K562 (cell line): ENCODE results near the gene SKIC8. TPM values are rescaled to one million over a fixed set of nuclear protein-coding genes. Genes with fewer than 3 reads are reported as not detected.

Source experiments
- ATAC-seq: fragments of 200-7000 bp; cut with Tn5 transposase; 3 replicates; pipeline ENCODE4 v1.9.1; 2020; ENCODE audit warnings: moderate library complexity
- BruUV-seq: library from RNA; stranded (reverse); fragments of 400-500 nt; replicated peaks from 2 replicates; lab custom pipeline; 2021; lab: Mats Ljungman, UMichigan
- CTCF ChIA-PET: fragments of 300-600 bp; formaldehyde crosslinking; extraction: SDS; loops from one replicate; lab custom pipeline; 2021; ENCODE audit warnings: low intra/inter-chr PET ratio; lab: Yijun Ruan, JAX
- POLR2A ChIA-PET: fragments of 300-600, 350-650 bp; sonication (Branson Sonifier 250); formaldehyde crosslinking; extraction: SDS; loops from one replicate; lab custom pipeline; 2021; ENCODE audit warnings: antibody characterized with exemption, inconsistent platforms; lab: Yijun Ruan, JAX
- DNase-seq, 4 experiments: peaks; one replicate each; pipeline versions ENCODE4 v3.0.0 to v3.0.0-alpha.2; 2011 to 2018; ENCODE audit warnings: low spot score in 3 of 4, mixed read lengths in 3 of 4; ENCODE audit errors: extremely low read depth in 1 of 4
- FAIRE-seq: peaks from 2 replicates; lab custom pipeline; 2011; peaks lifted over from hg19 to GRCh38; lab: Jason Lieb, UNC
- H2AFZ ChIP-seq: 2 replicates; pipeline ENCODE4 v1.6.0; 2011; ENCODE audit warnings: low read depth, low read length, control low read depth, inconsistent platforms
- H3K27ac ChIP-seq: fragments of 200-600 bp; 3 replicates; pipeline ENCODE4 v1.8.0; 2011; ENCODE audit warnings: low read depth, mild to moderate bottlenecking, control low read depth, inconsistent platforms, low read length, moderate library complexity, mixed read lengths; ENCODE audit errors: extremely low read depth
- H3K27me3 ChIP-seq, 2 experiments: fragments of 300-600 bp in 1 of 2; 2 replicates in 1 of 2; 3 replicates in 1 of 2; pipeline versions ENCODE4 v1.6.0 to v1.8.0; 2011; ENCODE audit warnings: inconsistent platforms in 2 of 2, low read length in 2 of 2, mild to moderate bottlenecking in 1 of 2, mixed read lengths in 1 of 2, moderate library complexity in 1 of 2; ENCODE audit not compliant: control insufficient read depth in 2 of 2, insufficient read depth in 2 of 2
- H3K36me3 ChIP-seq: fragments of 300-600 bp; 3 replicates; pipeline ENCODE4 v1.8.0; 2011; ENCODE audit warnings: mild to moderate bottlenecking, low read length, inconsistent platforms; ENCODE audit not compliant: control insufficient read depth, insufficient read depth
- H3K4me1 ChIP-seq, 2 experiments: fragments of 200-600 bp in 1 of 2; replicated peaks in 1 of 2; 2 replicates in 1 of 2; 3 replicates in 1 of 2; pipeline versions ENCODE4 v1.5.1 to v1.8.0; 2011; ENCODE audit warnings: inconsistent platforms in 2 of 2, low read length in 2 of 2, mild to moderate bottlenecking in 1 of 2, mixed read lengths in 1 of 2, moderate library complexity in 1 of 2; ENCODE audit not compliant: control insufficient read depth in 2 of 2, insufficient read depth in 2 of 2
- H3K4me2 ChIP-seq: 2 replicates; pipeline ENCODE4 v1.6.1; 2011; ENCODE audit warnings: low read length, control low read depth, inconsistent platforms, mixed read lengths; ENCODE audit not compliant: insufficient read depth
- H3K4me3 ChIP-seq: fragments of 200-600 bp; sonication (generic), shearing (Covaris generic); 2 replicates; pipeline ENCODE4 v1.5.1; 2016; ENCODE audit warnings: control low read depth, inconsistent platforms
- H3K79me2 ChIP-seq: fragments of 200-600 bp; 3 replicates; pipeline ENCODE4 v1.8.0; 2011; ENCODE audit warnings: low read length, inconsistent platforms; ENCODE audit not compliant: control insufficient read depth, insufficient read depth
- H3K9ac ChIP-seq, 2 experiments: 2 replicates each; pipeline versions ENCODE4 v1.6.0 to v1.6.1; 2011; ENCODE audit warnings: low read depth in 2 of 2, low read length in 2 of 2, control low read depth in 1 of 2, inconsistent platforms in 1 of 2, mild to moderate bottlenecking in 1 of 2, mixed read lengths in 1 of 2; ENCODE audit not compliant: insufficient read depth in 1 of 2
- H3K9me1 ChIP-seq: one replicate; pipeline ENCODE4 v1.6.0; 2011; ENCODE audit warnings: inconsistent platforms, mild to moderate bottlenecking, low read length, moderate library complexity; ENCODE audit not compliant: control insufficient read depth, insufficient read depth
- H3K9me3 ChIP-seq: replicated peaks from 2 replicates; pipeline ENCODE4 v1.5.1; 2011; ENCODE audit warnings: low read depth, low read length, inconsistent platforms; ENCODE audit not compliant: control insufficient read depth, insufficient read depth
- H4K20me1 ChIP-seq: replicated peaks from 2 replicates; pipeline ENCODE4 v1.6.1; 2011; ENCODE audit warnings: low read length, inconsistent platforms, mixed read lengths; ENCODE audit not compliant: control insufficient read depth, insufficient read depth
- HDAC6 ChIP-seq: IDR thresholded peaks from 2 replicates; pipeline ENCODE4 v1.6.1; 2012; ENCODE audit warnings: low read depth, mild to moderate bottlenecking, control low read depth, inconsistent platforms, low read length, moderate library complexity
- PREB ChIP-seq: sonication (generic); formaldehyde crosslinking; IDR thresholded peaks from 2 replicates; pipeline ENCODE4 v1.8.1; 2023; ENCODE audit warnings: mild to moderate bottlenecking, missing genetic modification reagents
- SRSF9 ChIP-seq: fragments of 200-400 bp; formaldehyde crosslinking; IDR thresholded peaks from 2 replicates; pipeline ENCODE4 v1.6.1; 2017; ENCODE audit warnings: low read depth, low read length, borderline replicate concordance
- ZBTB34 ChIP-seq: fragments of 250-450 bp; sonication (Bioruptor Pico); IDR thresholded peaks from 2 replicates; pipeline ENCODE4 v1.8.0; 2021; ENCODE audit warnings: mild to moderate bottlenecking, moderate library complexity
- ZFP36 ChIP-seq: fragments of 150-350 bp; IDR thresholded peaks from 2 replicates; pipeline ENCODE4 v1.6.1; 2018; ENCODE audit warnings: low read length, low read depth; ENCODE audit not compliant: partially characterized antibody
- ZFX ChIP-seq: sonication (generic); formaldehyde crosslinking; IDR thresholded peaks from 2 replicates; pipeline ENCODE4 v1.8.0; 2022; ENCODE audit warnings: mild to moderate bottlenecking, missing genetic modification reagents, moderate library complexity
- ZNF324 ChIP-seq: fragments of 250-450 bp; sonication (Bioruptor Pico); IDR thresholded peaks from 2 replicates; pipeline ENCODE4 v1.4.0; 2020; ENCODE audit warnings: mild to moderate bottlenecking
- WGBS: fragments of 100-300 bp; shearing (Covaris generic); methylation state at CpG from one replicate; pipeline ENCODE4 v1.1.6; 2016; ENCODE audit warnings: low coverage, mixed read lengths; ENCODE audit not compliant: insufficient coverage; ENCODE audit errors: missing lambda C conversion rate; 5-methylcytosine and 5-hydroxymethylcytosine counted together
- in situ Hi-C: fragments of 300-500 bp; cut with MboI; formaldehyde crosslinking; loops from 4 replicates; pipeline ENCODE4 v1.15.0; 2018; ENCODE audit warnings: inconsistent platforms, mixed read lengths
- intact Hi-C: fragments of 100-400 bp; cut with micrococcal nuclease; formaldehyde crosslinking; loops from 2 replicates; pipeline ENCODE4 v1.14.2; 2022
- polyA plus RNA-seq, 8 experiments: library from polyadenylated mRNA; depleted of rRNA in 4 of 8; stranded (reverse) in 5 of 8; unstranded in 3 of 8; fragments of >200 nt; fragmentation: Nextera tagmentation in 2 of 8; fragmentation: Illumina TruSeq in 1 of 8; extraction: Ambion mirVana in 2 of 8; extraction: Trizol in 1 of 8; gene quantifications; 2 replicates each; pipeline versions ENCODE4 v1.2.1 to v1.2.3, GENCODE V29; 2011 to 2014; ENCODE audit warnings: inconsistent platforms in 1 of 8, missing spikeins in 1 of 8
- total RNA-seq, 7 experiments: library from RNA; depleted of rRNA in 6 of 7; stranded (reverse); fragments of >200 nt in 6 of 7; fragmentation: Illumina TruSeq in 2 of 7; extraction: Trizol in 2 of 7; gene quantifications; 2 replicates each; pipeline versions ENCODE4 v1.2.1 to v1.2.3, GENCODE V29; 2011 to 2021; ENCODE audit warnings: low replicate concordance in 1 of 7
- TF ChIP-seq, protein P1 (sequence below): fragments of 200-800 bp; sonication (Bioruptor generic); IDR thresholded peaks from 2 replicates; pipeline ENCODE4 v1.6.1; 2016; ENCODE audit warnings: missing genetic modification characterization, missing compliant biosample characterization

Gene SKIC8
- total and polyA plus RNA-seq, 9 of the 15 experiments (the other 6 are each of a cell fraction or from before 2014, with no cell fraction given), result 79.5 to 389 (median 146) TPM

DNA sequence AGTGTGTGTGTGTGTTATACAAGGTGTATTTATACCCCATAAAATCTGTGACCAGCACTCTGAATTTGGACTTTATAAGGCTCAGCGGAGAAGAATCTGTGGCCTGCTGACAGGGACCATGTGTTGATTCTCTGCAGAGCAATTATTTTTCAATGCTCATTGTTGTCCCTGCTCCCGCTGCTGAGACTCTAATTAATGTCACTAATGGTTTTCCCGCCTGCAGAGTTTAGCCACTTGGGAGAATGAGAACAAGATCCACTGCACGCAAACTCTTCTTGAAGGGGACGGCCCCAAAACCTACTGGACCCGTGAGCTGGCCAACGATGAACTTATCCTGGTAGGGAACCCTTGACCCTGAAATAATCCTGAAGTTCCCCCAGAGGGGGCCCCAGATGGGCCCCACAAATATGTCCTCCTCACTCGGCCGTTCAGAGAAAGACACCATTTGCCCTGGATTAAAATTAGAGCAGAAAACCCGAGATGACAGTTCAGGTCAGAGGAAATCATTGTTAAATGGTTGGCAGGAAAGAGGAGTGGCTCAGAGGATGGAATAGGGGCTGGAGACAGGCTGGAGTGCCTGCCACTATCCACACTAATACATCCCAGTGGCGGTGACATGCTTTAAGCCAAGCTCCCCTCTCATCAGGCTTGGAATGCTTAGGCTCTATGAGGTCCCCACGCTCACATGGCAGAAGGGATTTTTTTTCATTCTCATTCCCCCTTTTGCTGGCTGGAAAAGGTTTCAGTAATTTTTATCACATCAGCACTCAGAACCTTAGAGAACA lies 44.1 kb upstream of the SKIC8 start:
- Histone ChIP-seq H4K20me1 (no peaks in the 10 kb centered on the region; the same call in 1 of the 2 replicates), H3K27ac (no peak overlapping the region), H3K27me3 (peaks cover 65% of the 10 kb centered on the region in 2 experiments), H3K4me3 (no peak overlapping the region), H3K79me2 (no peaks in the 10 kb centered on the region), H3K9me1 (no peaks in the 10 kb centered on the region), H3K9ac (no peak overlapping the region), H3K4me1 (peaks cover 0 to 13% of the 10 kb centered on the region in 2 experiments; a peak in 2 of 5 replicates), H3K9me3 (no peaks in the 10 kb centered on the region), H3K36me3 (no peaks in the 10 kb centered on the region), H2AFZ (no peak overlapping the region), H3K4me2 (no peak overlapping the region)
- FAIRE-seq, result no peak
- BruUV-seq, result no TSS peak
- WGBS, result 0% methylated on average over 12 of the region's 12 CpGs
- ATAC-seq, result no peak
- CTCF ChIA-PET, result no interaction called here
- POLR2A ChIA-PET, result no interaction called here
- no peak for DNase-seq
- in situ Hi-C loops, result no loop called here
- intact Hi-C loops, result no loop called here
- no peak for TF ChIP-seq PREB (CRISPR knock-in tag)
- TF ChIP-seq ZNF324 (CRISPR knock-in tag), result no peak
- TF ChIP-seq, protein P1, sequence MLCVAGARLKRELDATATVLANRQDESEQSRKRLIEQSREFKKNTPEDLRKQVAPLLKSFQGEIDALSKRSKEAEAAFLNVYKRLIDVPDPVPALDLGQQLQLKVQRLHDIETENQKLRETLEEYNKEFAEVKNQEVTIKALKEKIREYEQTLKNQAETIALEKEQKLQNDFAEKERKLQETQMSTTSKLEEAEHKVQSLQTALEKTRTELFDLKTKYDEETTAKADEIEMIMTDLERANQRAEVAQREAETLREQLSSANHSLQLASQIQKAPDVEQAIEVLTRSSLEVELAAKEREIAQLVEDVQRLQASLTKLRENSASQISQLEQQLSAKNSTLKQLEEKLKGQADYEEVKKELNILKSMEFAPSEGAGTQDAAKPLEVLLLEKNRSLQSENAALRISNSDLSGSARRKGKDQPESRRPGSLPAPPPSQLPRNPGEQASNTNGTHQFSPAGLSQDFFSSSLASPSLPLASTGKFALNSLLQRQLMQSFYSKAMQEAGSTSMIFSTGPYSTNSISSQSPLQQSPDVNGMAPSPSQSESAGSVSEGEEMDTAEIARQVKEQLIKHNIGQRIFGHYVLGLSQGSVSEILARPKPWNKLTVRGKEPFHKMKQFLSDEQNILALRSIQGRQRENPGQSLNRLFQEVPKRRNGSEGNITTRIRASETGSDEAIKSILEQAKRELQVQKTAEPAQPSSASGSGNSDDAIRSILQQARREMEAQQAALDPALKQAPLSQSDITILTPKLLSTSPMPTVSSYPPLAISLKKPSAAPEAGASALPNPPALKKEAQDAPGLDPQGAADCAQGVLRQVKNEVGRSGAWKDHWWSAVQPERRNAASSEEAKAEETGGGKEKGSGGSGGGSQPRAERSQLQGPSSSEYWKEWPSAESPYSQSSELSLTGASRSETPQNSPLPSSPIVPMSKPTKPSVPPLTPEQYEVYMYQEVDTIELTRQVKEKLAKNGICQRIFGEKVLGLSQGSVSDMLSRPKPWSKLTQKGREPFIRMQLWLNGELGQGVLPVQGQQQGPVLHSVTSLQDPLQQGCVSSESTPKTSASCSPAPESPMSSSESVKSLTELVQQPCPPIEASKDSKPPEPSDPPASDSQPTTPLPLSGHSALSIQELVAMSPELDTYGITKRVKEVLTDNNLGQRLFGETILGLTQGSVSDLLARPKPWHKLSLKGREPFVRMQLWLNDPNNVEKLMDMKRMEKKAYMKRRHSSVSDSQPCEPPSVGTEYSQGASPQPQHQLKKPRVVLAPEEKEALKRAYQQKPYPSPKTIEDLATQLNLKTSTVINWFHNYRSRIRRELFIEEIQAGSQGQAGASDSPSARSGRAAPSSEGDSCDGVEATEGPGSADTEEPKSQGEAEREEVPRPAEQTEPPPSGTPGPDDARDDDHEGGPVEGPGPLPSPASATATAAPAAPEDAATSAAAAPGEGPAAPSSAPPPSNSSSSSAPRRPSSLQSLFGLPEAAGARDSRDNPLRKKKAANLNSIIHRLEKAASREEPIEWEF, result no peak
- no peak for TF ChIP-seq ZFX (CRISPR knock-in tag)
- TF ChIP-seq ZBTB34 (CRISPR knock-in tag), result no peak
- TF ChIP-seq ZFP36, result no peak
- no peak for TF ChIP-seq SRSF9
- TF ChIP-seq HDAC6, result no peak
